PC-9 (cell line): ENCODE measurements around the gene ISLR2. TPM values are rescaled to one million over a fixed set of nuclear protein-coding genes. Genes with fewer than 3 reads are reported as not detected.

Source experiments
- BruUV-seq: library from RNA; stranded (reverse); fragments of 400-500 nt; replicated peaks from 2 replicates; lab custom pipeline; 2021; lab: Mats Ljungman, UMichigan
- CTCF ChIA-PET: fragments of 300-600 bp; sonication (Branson Sonifier 250); formaldehyde crosslinking; loops from one replicate; lab custom pipeline; 2022; ENCODE audit warnings: antibody characterized with exemption; lab: Charles Lee
- POLR2A ChIA-PET: fragments of 300-600 bp; sonication (Branson Sonifier 250); formaldehyde crosslinking; loops from one replicate; lab custom pipeline; 2022; ENCODE audit warnings: antibody characterized with exemption; ENCODE audit not compliant: unreplicated experiment; lab: Charles Lee
- DNase-seq, 2 experiments: peaks; one replicate each; pipeline versions ENCODE4 v3.0.0 to v3.0.0-alpha.2; 2015 to 2022; ENCODE audit warnings: mixed read lengths in 1 of 2
- H2AFZ ChIP-seq: fragments of 200-600 bp; sonication (generic); 2 replicates; pipeline ENCODE4 v1.8.1; 2017; ENCODE audit warnings: antibody characterized with exemption
- H3F3A ChIP-seq: fragments of 200-600 bp; sonication (generic); 2 replicates; pipeline ENCODE4 v1.8.1; 2017; ENCODE audit warnings: antibody characterized with exemption, mild to moderate bottlenecking, low read depth; ENCODE audit not compliant: insufficient read depth
- H3K27ac ChIP-seq: fragments of 200-600 bp; sonication (generic); 2 replicates; pipeline ENCODE4 v1.6.1; 2016; ENCODE audit warnings: mixed run types
- H3K27me3 ChIP-seq: fragments of 200-600 bp; sonication (generic); 2 replicates; pipeline ENCODE4 v1.6.1; 2016; ENCODE audit warnings: low read depth, mixed run types; ENCODE audit not compliant: insufficient read depth
- H3K36me3 ChIP-seq: fragments of 200-600 bp; sonication (generic); 2 replicates; pipeline ENCODE4 v1.6.1; 2016; ENCODE audit warnings: low read depth, mixed run types
- H3K4me1 ChIP-seq: fragments of 200-600 bp; sonication (generic); replicated peaks from 2 replicates; pipeline ENCODE4 v1.6.1; 2016; ENCODE audit warnings: mixed run types; ENCODE audit not compliant: insufficient read depth
- H3K4me2 ChIP-seq: fragments of 200-600 bp; sonication (generic); 2 replicates; pipeline ENCODE4 v1.6.1; 2017; ENCODE audit warnings: mixed run types
- H3K4me3 ChIP-seq: fragments of 200-600 bp; sonication (generic); 2 replicates; pipeline ENCODE4 v1.6.1; 2016; ENCODE audit warnings: mixed run types
- H3K79me2 ChIP-seq: fragments of 200-600 bp; sonication (generic); 2 replicates; pipeline ENCODE4 v1.6.1; 2017; ENCODE audit warnings: low read depth, mixed run types
- H3K9me2 ChIP-seq: fragments of 200-600 bp; sonication (generic); 2 replicates; pipeline ENCODE4 v1.8.1; 2017; ENCODE audit warnings: mild to moderate bottlenecking; ENCODE audit not compliant: insufficient read depth
- H3K9me3 ChIP-seq: fragments of 200-600 bp; sonication (generic); 2 replicates; pipeline ENCODE4 v1.8.1; 2016; ENCODE audit warnings: low read depth; ENCODE audit not compliant: insufficient read depth
- H4K20me1 ChIP-seq: fragments of 200-600 bp; sonication (generic); 2 replicates; pipeline ENCODE4 v1.8.1; 2017; ENCODE audit not compliant: insufficient read depth
- CTCF ChIP-seq: fragments of 200-600 bp; sonication (generic); conservative IDR thresholded peaks from 2 replicates; pipeline ENCODE4 v1.6.1; 2017; ENCODE audit warnings: mixed run types, antibody characterized with exemption, mild to moderate bottlenecking, moderate library complexity
- EZH2 ChIP-seq: fragments of 200-600 bp; sonication (generic); IDR thresholded peaks from 2 replicates; pipeline ENCODE4 v1.8.0; 2017; ENCODE audit warnings: antibody characterized with exemption, low read depth
- intact Hi-C: fragments of 100-400 bp; cut with micrococcal nuclease; formaldehyde crosslinking; loops from one replicate; pipeline ENCODE4 v1.10.0; 2022; ENCODE audit not compliant: unreplicated experiment
- total RNA-seq: library from RNA; stranded (reverse); gene quantifications from 2 replicates; pipeline ENCODE4 v1.2.3, GENCODE V29; 2021

The ISLR2 gene
- total RNA-seq, 1 experiment from 2014 or later = 0.15 TPM

- Histone ChIP-seq H3K4me1 (peaks cover 10% of the 10 kb centered on the region; the same call in 1 of the 2 replicates), H4K20me1 (no peaks in the 10 kb centered on the region), H3K27me3 (no peaks in the 10 kb centered on the region), H2AFZ (no peak overlapping the region), H3K79me2 (no peaks in the 10 kb centered on the region), H3F3A (no peaks in the 10 kb centered on the region; the same call in 1 of the 2 replicates), H3K36me3 (no peaks in the 10 kb centered on the region), H3K4me2 (no peak overlapping the region), H3K9me3 (no peaks in the 10 kb centered on the region), H3K9me2 (no peaks in the 10 kb centered on the region), H3K27ac (no peak overlapping the region), H3K4me3 (no peak overlapping the region)
- intact Hi-C loops = no loop called here
- CTCF ChIA-PET = no interaction called here
- TF ChIP-seq EZH2 (no peak), CTCF (no peak)
- no TSS peak for BruUV-seq
- DNase-seq = no peak
- POLR2A ChIA-PET = no interaction called here
Measured at GRCh38 chr15:74109713-74110112, 20.7 kb upstream of the ISLR2 start.

DNA sequence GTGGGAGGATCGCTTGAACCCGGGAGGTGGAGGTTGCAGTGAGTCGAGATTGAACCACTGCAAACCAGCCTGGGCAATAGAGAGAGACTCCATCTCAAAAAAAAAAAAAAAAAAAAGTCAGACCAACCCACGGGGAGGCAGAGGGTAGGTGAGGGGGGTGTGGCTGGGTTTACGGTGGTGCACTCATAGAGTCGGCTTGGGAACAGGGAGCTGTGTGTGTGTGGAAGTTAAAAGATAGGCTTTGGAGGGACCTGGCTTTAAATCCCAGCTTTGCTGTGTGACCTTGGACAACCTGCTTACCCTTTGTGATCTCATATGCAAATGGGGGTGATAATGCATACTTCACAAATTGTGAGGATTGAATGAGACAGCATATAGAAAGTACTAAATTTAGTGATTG lies 10.0 kb upstream of the ISLR2 start:
- no TSS peak for BruUV-seq

DNA sequence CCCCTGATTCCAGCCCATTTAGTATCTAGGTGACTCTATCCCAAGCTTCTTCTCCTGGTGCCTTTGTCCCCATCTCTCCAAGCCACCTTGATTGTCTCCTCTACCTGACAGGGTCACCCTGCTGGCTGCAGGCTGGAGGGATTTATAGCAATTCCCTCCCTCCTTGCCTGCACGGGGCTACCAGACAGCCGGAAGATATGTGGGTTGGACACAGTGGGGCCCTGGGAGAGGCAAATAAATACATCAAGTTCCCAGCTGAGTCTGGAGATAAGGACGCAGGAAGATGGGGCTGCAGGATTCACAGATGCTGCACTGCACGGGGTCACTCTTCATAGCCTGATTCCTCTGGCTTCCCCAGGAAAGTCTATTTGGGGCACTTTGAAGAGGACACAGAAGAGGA lies 9.3 kb upstream of the ISLR2 start:
- H3K27ac ChIP-seq = no peak overlapping the region
- ChIA-PET CTCF (no interaction called here), POLR2A (no interaction called here)
- BruUV-seq = no TSS peak
- H3K36me3 ChIP-seq = no peaks in the 10 kb centered on the region
- intact Hi-C loops = no loop called here
- no peaks in the 10 kb centered on the region for H3F3A ChIP-seq
- peaks cover 20% of the 10 kb centered on the region for H3K27me3 ChIP-seq
- H2AFZ ChIP-seq = no peak overlapping the region
- H3K79me2 ChIP-seq = no peaks in the 10 kb centered on the region
- no peaks in the 10 kb centered on the region for H3K9me2 ChIP-seq
- no peaks in the 10 kb centered on the region for H3K4me1 ChIP-seq
- TF ChIP-seq EZH2 (no peak), CTCF (no peak)
- no peak for DNase-seq
- H3K4me3 ChIP-seq = no peak overlapping the region
- H3K9me3 ChIP-seq = no peaks in the 10 kb centered on the region
- H4K20me1 ChIP-seq = no peaks in the 10 kb centered on the region
- H3K4me2 ChIP-seq = no peak overlapping the region

More for the DNA sequence above, 10.0 kb upstream of the ISLR2 start:
- TF ChIP-seq EZH2 (no peak), CTCF (no peak)
- no peak for DNase-seq
- POLR2A ChIA-PET = no interaction called here
- intact Hi-C loops = no loop called here
- H3K4me3 ChIP-seq = no peak overlapping the region
- H3F3A ChIP-seq = no peaks in the 10 kb centered on the region
- CTCF ChIA-PET = interaction anchor here (0.6 to 0.7 kb wide), 2 partner anchors 147 to 843 kb away, joined by 4 to 8 read pairs; no protein-coding TSS in a partner anchor
- H3K36me3 ChIP-seq = no peaks in the 10 kb centered on the region
- no peak overlapping the region for H3K27ac ChIP-seq
- H3K9me2 ChIP-seq = no peaks in the 10 kb centered on the region
- H3K79me2 ChIP-seq = no peaks in the 10 kb centered on the region
- H2AFZ ChIP-seq = no peak overlapping the region
- H4K20me1 ChIP-seq = no peaks in the 10 kb centered on the region
- peaks cover 17% of the 10 kb centered on the region for H3K27me3 ChIP-seq
- H3K4me1 ChIP-seq = no peaks in the 10 kb centered on the region
- H3K4me2 ChIP-seq = no peak overlapping the region
- H3K9me3 ChIP-seq = no peaks in the 10 kb centered on the region
